ENCODE results near the gene CMTM1.

The CMTM1 gene

DNA sequence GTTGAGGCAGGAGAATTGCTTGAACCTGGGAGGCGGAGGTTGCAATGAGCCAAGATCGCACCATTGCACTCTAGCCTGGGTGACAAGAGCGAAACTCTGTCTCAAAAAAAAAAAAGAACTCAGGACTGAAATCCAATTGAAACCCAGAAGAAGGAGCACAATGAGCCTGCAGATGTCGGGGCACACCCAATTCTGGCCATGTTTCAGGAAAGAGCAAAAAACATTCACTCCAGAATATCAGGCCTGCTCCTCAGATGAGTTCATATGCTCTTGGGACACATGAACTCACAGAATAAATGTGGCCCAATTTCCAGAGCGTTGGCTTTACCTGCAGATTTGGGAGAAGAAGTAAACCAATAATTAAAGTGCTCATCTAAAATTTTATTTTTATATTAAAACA, 10.1 kb downstream of the CMTM1 start:
- ChIA-PET POLR2A (no interaction called here), CTCF (interaction anchor here (1.4 to 5.4 kb wide), 5 partner anchors 13 to 170 kb away, joined by 3 to 22 read pairs (median 9); no protein-coding TSS in a partner anchor)
- TF ChIP-seq, protein P1, sequence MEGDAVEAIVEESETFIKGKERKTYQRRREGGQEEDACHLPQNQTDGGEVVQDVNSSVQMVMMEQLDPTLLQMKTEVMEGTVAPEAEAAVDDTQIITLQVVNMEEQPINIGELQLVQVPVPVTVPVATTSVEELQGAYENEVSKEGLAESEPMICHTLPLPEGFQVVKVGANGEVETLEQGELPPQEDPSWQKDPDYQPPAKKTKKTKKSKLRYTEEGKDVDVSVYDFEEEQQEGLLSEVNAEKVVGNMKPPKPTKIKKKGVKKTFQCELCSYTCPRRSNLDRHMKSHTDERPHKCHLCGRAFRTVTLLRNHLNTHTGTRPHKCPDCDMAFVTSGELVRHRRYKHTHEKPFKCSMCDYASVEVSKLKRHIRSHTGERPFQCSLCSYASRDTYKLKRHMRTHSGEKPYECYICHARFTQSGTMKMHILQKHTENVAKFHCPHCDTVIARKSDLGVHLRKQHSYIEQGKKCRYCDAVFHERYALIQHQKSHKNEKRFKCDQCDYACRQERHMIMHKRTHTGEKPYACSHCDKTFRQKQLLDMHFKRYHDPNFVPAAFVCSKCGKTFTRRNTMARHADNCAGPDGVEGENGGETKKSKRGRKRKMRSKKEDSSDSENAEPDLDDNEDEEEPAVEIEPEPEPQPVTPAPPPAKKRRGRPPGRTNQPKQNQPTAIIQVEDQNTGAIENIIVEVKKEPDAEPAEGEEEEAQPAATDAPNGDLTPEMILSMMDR (IDR thresholded peaks at IDR 0.05; ENCODE audit: control extremely low read depth, extremely low read depth, low read depth, missing control alignments): no peak
- no peak for DNase-seq (ENCODE audit: extremely low spot score)

DNA sequence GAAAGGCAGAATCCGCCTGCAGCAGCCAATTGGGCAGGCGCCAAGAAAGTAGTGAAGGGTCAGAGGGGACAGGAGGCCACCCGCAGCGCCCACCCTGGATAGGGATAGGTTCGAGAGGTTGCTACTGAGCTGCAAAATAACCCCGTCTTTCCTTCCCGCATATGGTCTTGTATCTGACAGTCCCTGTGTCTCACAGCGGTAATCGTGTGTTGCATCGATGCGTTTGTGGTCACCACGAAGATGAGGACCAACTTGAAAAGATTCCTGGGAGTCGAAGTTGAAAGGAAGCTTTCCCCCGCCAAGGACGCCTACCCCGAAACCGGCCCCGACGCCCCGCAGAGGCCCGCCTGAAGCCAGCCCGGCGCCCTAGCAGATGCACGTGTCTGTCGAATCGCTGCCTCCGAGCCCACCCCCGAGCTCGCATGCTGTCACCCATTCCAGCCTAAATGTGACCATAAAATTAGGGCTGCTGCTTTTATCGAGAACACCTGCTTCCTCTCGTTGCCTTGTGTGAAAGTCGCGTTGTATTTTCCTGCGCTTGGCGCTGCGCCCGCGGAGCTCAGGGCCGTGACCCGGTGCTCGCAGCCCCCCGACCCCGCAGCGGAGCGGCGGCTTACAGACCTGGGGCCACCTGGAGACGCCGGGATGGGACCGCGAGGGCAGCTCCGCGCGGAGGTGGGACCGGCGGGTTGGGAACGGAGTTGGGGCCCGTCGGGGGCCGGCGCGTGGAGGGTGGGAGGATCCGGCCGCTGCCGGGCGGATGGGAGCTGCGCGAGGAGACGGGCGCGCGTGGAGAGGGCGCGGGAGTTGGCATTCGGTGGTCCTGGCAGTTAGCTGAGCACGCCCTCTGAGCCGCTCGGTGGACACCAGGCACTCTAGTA, 12.7 kb downstream of the CMTM1 start, which contains the start of gene CMTM2:
Gene CMTM2 (plus strand): TSS at position 813 of the 881 bp plus-strand sequence. CDS start 145 bp downstream, outside the sequence.
- TF ChIP-seq, protein P1 (IDR thresholded peaks at IDR 0.05; ENCODE audit: control extremely low read depth, extremely low read depth, low read depth, missing control alignments): no peak
- ChIA-PET CTCF (interaction anchor here (1.1 to 4.1 kb wide), 8 partner anchors 9 to 173 kb away, joined by 3 to 16 read pairs (median 7); no protein-coding TSS in a partner anchor), POLR2A (interaction anchor here (0.6 kb wide), 1 partner anchor 94 kb away, joined by 8 read pairs; no protein-coding TSS in a partner anchor)
- DNase-seq (ENCODE audit: extremely low spot score): no peak

DNA sequence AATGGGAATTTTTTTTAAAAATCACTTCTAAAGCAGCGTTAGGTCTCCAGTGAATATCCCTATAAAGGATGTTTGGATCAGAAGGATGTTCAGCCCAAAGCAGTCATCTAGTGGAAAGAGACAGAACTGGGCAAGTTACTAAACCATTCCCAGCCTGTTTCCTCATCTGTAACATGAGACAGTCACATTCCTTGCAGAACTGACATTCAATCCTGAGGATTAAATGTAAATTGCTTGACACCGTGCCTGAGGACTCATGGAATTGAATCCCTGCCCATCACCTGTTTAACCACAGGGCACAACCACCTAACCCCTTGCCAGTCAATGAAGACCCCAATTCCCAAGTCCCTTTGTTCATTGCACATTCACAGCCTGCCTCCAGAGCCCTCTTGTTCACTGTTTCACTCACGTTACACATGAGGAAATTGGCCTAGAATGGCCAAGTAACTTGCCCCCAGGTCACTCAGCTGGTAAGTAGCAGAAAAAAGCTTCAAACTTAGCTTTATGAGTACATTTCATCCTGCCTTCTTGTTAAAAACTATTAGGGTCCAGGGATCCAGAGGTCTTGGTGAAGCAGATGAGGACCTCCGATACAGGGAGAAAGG, 14.5 kb downstream of the CMTM1 start:
- POLR2A ChIA-PET: no interaction called here
- DNase-seq (ENCODE audit: extremely low spot score): no peak
- TF ChIP-seq, protein P1 (IDR thresholded peaks at IDR 0.05; ENCODE audit: control extremely low read depth, extremely low read depth, low read depth, missing control alignments): no peak
- CTCF ChIA-PET: interaction anchor here (1.0 to 3.4 kb wide), 6 partner anchors 8 to 70 kb away, joined by 4 to 16 read pairs (median 7); no protein-coding TSS in a partner anchor

DNA sequence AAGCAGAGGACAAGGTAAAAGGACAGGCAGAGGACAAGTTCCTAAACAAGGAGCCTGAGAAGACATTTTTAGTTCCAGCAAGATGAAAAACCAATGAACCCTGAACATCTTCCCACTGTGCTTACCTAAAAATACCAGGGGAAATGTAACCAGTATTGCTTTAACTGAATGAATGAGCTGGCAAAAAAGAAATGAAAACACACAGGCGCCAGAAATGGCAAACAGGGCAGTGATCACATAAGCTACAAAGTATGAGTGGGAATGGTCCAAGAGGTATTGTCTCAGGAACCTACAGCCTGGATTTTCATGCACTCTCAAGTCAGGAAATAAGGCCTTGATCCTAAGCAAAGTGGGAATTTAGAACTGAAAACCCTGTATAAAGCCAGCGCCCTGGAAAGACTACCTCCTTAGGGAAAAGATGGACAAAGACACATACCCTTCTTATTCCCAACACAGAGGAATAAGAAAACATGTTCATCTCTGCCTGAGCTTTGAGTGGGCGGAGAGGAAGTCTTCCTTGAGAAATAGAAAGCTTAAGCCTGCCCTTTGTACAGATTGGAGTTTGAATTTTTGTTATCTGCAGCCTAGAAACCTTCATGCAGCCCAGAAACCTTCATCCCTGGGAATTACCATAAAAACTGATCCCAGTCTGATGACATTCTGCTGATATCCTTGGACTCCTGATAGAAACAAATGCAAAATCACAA, 15.2 kb downstream of the CMTM1 start:
- no peak for DNase-seq (ENCODE audit: extremely low spot score)
- TF ChIP-seq, protein P1 (IDR thresholded peaks at IDR 0.05; ENCODE audit: control extremely low read depth, extremely low read depth, low read depth, missing control alignments): no peak
- CTCF ChIA-PET: interaction anchor here (0.7 to 3.4 kb wide), 5 partner anchors 8 to 69 kb away, joined by 3 to 16 read pairs (median 4); partner anchors contain the start of gene CKLF
- POLR2A ChIA-PET: no interaction called here

DNA sequence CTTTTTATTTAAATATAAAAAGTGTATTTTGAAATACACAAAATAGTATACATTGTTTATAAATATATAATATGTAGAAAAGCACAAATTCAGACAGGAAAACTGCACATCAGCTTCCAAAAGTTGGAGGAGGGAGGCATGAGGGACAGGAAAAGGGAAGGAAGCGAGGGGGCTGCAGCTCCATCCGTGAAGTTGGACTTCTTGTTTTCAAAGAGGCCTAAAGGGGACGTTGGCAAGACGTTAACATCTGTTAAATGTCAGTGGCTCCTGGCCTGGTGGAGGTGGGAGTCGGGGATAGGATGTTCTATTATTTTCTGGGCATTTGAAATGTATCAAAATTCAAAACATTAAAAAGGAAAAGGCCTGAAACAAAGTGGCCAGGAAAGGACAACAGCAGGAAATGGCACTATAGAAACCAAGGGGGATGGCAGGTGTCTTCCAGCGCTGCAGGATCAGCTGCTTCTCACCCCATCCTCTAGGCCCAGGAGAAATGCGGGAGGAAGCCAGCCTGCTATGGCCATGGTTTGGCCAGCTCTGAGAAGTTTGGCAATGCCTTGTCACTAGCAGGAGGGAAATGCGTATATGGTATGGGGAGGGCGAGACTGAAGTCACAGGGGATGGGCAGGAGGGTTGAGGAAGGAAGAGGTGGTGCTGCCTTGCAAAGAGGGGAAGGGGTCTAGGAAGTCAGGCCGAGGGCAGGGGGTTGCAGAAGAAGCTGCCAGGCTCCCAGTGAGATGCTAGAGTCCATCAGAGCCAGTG, 19.4 kb downstream of the CMTM1 start:
- ChIA-PET POLR2A (no interaction called here), CTCF (interaction anchor here (0.9 to 1.9 kb wide), 6 partner anchors 13 to 229 kb away, joined by 3 to 4 read pairs (median 4); no protein-coding TSS in a partner anchor)
- TF ChIP-seq, protein P1 (IDR thresholded peaks at IDR 0.05; ENCODE audit: control extremely low read depth, extremely low read depth, low read depth, missing control alignments): no peak
- no peak for DNase-seq (ENCODE audit: extremely low spot score)

All from GM10248 (cell line).